Peyer's patch (tissue), 4 donors: Measurements from ENCODE around the gene USP10. TPM values are rescaled to one million over a fixed set of nuclear protein-coding genes. Genes with fewer than 3 reads are reported as not detected.

Experiments used
- DNase-seq, 3 donors: peaks; one replicate each; pipeline ENCODE4 v3.0.0-alpha.2; 2017 to 2019
- H3K27ac ChIP-seq, 4 donors: fragments of 200-600 bp; sonication (generic); one replicate each; pipeline ENCODE4 v1.5.1; 2016 to 2019
- H3K27me3 ChIP-seq, 2 donors: fragments of 200-600 bp; sonication (generic); one replicate each; pipeline ENCODE4 v1.5.1; 2019
- H3K36me3 ChIP-seq, 3 donors: fragments of 200-600 bp; sonication (generic); one replicate each; pipeline ENCODE4 v1.5.1; 2016 to 2019
- H3K4me1 ChIP-seq, 4 donors: fragments of 200-600 bp; sonication (generic); one replicate each; pipeline ENCODE4 v1.5.1; 2016 to 2019
- H3K4me3 ChIP-seq, 4 donors: fragments of 200-600 bp; sonication (generic); 1 replicate in 3 of 4; 2 replicates in 1 of 4; pipeline ENCODE4 v1.5.1; 2016 to 2019; ENCODE audit warnings: mild to moderate bottlenecking in 1 of 4
- H3K9me3 ChIP-seq, 4 donors: fragments of 200-600 bp; sonication (generic); one replicate each; pipeline ENCODE4 v1.5.1; 2016 to 2019; ENCODE audit warnings: mild to moderate bottlenecking in 1 of 4
- POLR2A ChIP-seq, 2 donors: fragments of 450-650 bp; IDR thresholded peaks; one replicate each; pipeline ENCODE4 v1.5.1; 2017; ENCODE audit warnings: antibody characterized with exemption in 2 of 2, mild to moderate bottlenecking in 2 of 2, moderate library complexity in 2 of 2
- total RNA-seq, 4 donors: library from RNA; depleted of rRNA; stranded (reverse); fragments of >200 nt; gene quantifications; one replicate each; pipeline ENCODE4 v1.1.0, GENCODE V29; 2016
- TF ChIP-seq, protein P1 (sequence below), 6 experiments: fragments of 450-650 bp in 4 of 6; fragments of 200-600 bp in 2 of 6; sonication (generic) in 1 of 6; IDR thresholded peaks; one replicate each; pipeline ENCODE4 v1.5.1; 2017 to 2019; ENCODE audit warnings: antibody characterized with exemption in 6 of 6, mild to moderate bottlenecking in 3 of 6, moderate library complexity in 1 of 6

The USP10 gene
- total RNA-seq, 4 donors from 2014 or later = 48.0 to 85.5 (median 59.9) TPM

DNA sequence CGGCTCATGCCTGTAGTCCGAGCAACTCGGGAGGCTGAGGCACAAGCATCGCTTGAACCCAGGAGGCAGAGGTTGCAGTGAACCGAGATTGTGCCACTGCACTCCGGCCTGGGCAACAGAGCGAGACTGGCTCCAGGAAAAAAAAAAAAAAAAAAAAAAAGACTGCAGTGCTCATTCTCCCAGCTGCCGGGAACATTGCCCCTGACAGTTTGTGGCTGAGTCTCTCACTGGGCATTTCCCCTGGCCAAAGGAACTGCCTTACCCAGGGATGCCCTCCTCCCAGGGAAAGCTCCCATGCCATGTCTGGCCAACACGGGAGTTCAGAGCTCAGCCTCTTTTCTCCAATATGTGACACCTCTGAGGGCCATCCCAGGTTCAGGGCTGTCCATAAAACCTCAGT, 21.3 kb upstream of the USP10 start:
- H3K27ac ChIP-seq = no peak overlapping the region
- no peaks in the 10 kb centered on the region for H3K36me3 ChIP-seq
- H3K27me3 ChIP-seq = no peaks in the 10 kb centered on the region
- no peak for DNase-seq
- TF ChIP-seq POLR2A (IDR thresholded peaks at IDR 0.05) = no peak
- TF ChIP-seq, protein P1, sequence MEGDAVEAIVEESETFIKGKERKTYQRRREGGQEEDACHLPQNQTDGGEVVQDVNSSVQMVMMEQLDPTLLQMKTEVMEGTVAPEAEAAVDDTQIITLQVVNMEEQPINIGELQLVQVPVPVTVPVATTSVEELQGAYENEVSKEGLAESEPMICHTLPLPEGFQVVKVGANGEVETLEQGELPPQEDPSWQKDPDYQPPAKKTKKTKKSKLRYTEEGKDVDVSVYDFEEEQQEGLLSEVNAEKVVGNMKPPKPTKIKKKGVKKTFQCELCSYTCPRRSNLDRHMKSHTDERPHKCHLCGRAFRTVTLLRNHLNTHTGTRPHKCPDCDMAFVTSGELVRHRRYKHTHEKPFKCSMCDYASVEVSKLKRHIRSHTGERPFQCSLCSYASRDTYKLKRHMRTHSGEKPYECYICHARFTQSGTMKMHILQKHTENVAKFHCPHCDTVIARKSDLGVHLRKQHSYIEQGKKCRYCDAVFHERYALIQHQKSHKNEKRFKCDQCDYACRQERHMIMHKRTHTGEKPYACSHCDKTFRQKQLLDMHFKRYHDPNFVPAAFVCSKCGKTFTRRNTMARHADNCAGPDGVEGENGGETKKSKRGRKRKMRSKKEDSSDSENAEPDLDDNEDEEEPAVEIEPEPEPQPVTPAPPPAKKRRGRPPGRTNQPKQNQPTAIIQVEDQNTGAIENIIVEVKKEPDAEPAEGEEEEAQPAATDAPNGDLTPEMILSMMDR (IDR thresholded peaks at IDR 0.05) = no peak
- no peak overlapping the region for H3K4me3 ChIP-seq
- H3K9me3 ChIP-seq = no peaks in the 10 kb centered on the region
- H3K4me1 ChIP-seq = no peaks in the 10 kb centered on the region

DNA sequence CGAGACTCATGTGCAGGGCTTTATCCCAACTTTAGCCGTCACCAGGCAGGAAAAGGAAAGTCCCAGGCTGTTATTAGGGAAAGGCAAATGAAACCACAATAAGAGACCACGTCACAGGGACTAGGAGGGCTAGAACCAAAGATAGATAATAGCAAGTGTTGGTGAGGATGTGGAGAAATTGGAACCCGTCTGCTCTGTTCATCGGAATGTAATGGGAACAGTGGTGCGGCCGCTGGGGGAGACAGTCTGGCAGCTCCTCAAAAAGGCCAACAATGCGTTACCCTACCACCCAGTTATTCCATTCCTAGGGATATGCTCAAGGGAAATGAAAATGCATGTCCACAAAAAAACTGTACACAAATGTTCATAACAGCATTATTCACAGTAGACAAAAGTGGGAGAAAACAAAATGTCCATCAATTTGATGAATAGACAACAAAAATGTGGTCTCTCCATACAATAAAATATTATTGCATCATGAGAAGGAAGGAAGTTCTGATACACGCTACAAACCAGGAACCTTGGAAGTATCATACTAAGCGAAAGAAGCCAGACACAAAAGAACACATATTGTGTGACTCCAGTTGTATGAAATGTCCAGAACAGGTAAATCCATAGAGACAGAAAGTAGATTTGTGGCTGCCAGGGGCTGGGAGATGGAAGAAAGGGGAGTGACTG, 19.5 kb upstream of the USP10 start:
- TF ChIP-seq POLR2A (IDR thresholded peaks at IDR 0.05) = no peak
- TF ChIP-seq, protein P1 (IDR thresholded peaks at IDR 0.05) = no peak
- H3K4me3 ChIP-seq = no peak overlapping the region
- H3K9me3 ChIP-seq = no peaks in the 10 kb centered on the region
- no peak for DNase-seq
- no peak overlapping the region for H3K27ac ChIP-seq
- no peaks in the 10 kb centered on the region for H3K4me1 ChIP-seq
- H3K27me3 ChIP-seq = no peaks in the 10 kb centered on the region
- no peaks in the 10 kb centered on the region for H3K36me3 ChIP-seq

DNA sequence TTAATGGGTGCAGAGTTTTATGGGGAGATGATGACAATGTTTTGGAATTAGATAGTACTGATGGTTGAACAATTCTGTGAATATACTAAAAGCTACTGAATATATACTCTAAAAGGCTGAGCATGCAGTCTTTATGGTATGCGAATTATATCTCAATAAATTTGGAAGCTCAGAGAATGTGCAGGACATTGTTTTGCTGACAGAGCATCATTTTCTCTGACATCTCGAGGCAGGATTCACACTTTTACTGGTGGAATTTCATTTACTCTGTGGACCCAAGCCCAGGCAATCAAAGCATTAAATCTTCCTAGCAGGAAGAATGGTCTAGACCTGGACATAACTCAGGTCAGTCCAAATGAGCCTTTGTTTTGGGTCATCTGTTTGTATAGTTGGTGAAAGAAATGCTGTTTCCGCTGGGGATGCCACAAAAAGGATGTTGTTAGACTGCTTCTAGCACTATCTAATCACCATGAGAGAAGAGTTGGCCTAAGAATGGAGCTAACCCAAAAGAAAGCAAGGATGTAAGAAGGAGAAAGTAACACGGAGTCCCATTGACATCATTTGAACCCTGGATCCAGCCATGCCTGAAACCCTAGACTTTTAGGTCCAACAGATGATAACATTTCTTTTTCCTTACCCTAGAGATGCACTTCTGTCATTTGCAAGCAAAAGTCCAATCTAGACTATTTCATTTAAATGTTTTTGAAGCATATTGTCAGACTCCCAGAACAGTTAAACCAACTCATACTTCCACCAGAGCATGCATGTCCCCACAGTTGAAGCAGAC, 18.8 kb upstream of the USP10 start:
- Histone ChIP-seq H3K9me3 (no peaks in the 10 kb centered on the region), H3K4me1 (no peaks in the 10 kb centered on the region), H3K27ac (no peak overlapping the region), H3K4me3 (no peak overlapping the region), H3K27me3 (no peaks in the 10 kb centered on the region), H3K36me3 (no peaks in the 10 kb centered on the region)
- no peak for DNase-seq
- TF ChIP-seq POLR2A (IDR thresholded peaks at IDR 0.05) = no peak
- TF ChIP-seq, protein P1 (IDR thresholded peaks at IDR 0.05) = no peak

DNA sequence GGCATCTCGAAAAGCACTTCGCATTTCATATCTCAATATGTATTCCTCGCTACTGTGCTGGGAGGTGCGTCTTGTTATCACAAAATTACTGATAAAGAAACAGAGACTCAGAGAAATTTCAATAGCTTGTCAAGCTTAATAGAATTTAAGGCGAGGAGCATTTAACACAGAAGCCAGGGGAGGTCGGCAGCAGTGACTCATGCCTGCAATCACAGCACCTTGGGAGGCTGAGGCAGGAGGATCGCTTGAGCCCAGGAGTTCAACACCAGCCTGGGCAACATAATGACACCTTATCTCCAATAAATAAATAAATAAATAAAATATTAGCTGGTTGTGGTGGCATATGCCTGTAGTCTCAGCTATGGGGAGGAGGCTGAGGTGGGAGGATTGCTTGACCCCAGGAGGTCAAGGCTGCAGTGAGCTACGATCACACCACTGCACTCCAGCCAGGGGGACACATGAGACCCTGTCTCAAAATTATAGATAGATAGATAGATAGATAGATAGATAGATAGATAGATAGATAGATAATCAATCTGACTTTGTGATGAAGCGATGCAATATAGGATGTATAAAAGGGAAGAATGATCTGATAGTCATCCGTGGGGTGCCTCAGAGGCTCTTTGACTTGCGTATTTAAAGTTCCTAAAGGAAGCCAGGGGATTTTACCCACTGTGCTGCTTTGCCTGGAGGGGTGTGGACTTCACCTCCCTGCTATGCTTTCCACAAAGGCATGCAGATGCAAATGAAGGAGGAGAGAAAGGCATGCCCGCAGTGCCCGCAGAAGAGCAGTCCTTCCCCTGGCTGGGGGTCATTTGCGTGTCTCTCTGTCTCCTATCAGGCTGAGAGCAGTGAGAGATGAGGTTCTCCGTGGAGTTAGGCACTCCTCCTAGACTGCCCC, 15.9 kb upstream of the USP10 start:
- peak in 1 of 3 donors; percentile 23 for DNase-seq
- Histone ChIP-seq H3K27me3 (no peaks in the 10 kb centered on the region), H3K9me3 (no peaks in the 10 kb centered on the region), H3K4me3 (no peak overlapping the region), H3K36me3 (no peaks in the 10 kb centered on the region), H3K27ac (no peak overlapping the region), H3K4me1 (no peaks in the 10 kb centered on the region)
- TF ChIP-seq, protein P1 (IDR thresholded peaks at IDR 0.05) = no peak
- no peak for TF ChIP-seq POLR2A (IDR thresholded peaks at IDR 0.05)

DNA sequence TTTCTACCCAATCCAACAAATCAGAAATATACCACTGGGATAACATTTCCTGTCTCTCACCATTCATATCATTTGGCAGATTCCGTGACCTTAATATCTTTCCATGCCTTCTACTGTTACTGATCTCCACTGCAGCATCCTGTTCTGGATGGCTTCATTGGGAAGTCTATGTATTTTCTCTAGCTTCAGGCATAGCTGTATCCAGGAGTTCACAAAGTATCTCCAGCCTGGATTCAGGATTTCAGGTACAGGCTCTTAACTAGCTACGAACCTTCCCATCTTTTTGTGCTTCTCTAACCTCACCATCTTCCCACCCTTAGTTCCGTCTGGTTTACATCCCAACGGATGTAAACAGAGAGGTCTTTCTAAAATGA, 15.2 kb upstream of the USP10 start:
- H3K4me3 ChIP-seq = no peak overlapping the region
- H3K27me3 ChIP-seq = no peaks in the 10 kb centered on the region
- H3K4me1 ChIP-seq = no peaks in the 10 kb centered on the region
- no peaks in the 10 kb centered on the region for H3K36me3 ChIP-seq
- no peaks in the 10 kb centered on the region for H3K9me3 ChIP-seq
- no peak for DNase-seq
- no peak overlapping the region for H3K27ac ChIP-seq
- no peak for TF ChIP-seq POLR2A (IDR thresholded peaks at IDR 0.05)
- TF ChIP-seq, protein P1 (IDR thresholded peaks at IDR 0.05) = no peak
